Fibroblast of the aortic adventitia (primary cell): ENCODE results near the gene REN. TPM values are rescaled to one million over a fixed set of nuclear protein-coding genes. Genes with fewer than 3 reads are reported as not detected.
A peak's percentile ranks its signal among the peaks of the same experiment; 100 is the strongest.

ENCODE experiments used
- DNase-seq: peaks from one replicate; pipeline ENCODE4 v3.0.0-alpha.2; 2010; ENCODE audit warnings: low read depth
- H3K4me3 ChIP-seq: 2 replicates; pipeline ENCODE4 v1.5.1; 2011; ENCODE audit warnings: low read depth, mild to moderate bottlenecking, control low read depth, low read length, moderate library complexity
- total RNA-seq: library from RNA; depleted of rRNA; stranded (reverse); fragments of >200 nt; gene quantifications from 2 replicates; pipeline ENCODE4 v1.2.3, GENCODE V29; 2012; ENCODE audit warnings: low replicate concordance
- TF ChIP-seq, protein P1 (sequence below): IDR thresholded peaks from 2 replicates; pipeline ENCODE4 v1.5.1; 2011; ENCODE audit warnings: mild to moderate bottlenecking, low read length, control low read depth, inconsistent platforms; ENCODE audit not compliant: insufficient read depth

The REN gene
- total RNA-seq, 1 donor: not detected

GRCh38 chr1:204157962-204158361 is 8.2 kb downstream of the REN start:
- TF ChIP-seq, protein P1, sequence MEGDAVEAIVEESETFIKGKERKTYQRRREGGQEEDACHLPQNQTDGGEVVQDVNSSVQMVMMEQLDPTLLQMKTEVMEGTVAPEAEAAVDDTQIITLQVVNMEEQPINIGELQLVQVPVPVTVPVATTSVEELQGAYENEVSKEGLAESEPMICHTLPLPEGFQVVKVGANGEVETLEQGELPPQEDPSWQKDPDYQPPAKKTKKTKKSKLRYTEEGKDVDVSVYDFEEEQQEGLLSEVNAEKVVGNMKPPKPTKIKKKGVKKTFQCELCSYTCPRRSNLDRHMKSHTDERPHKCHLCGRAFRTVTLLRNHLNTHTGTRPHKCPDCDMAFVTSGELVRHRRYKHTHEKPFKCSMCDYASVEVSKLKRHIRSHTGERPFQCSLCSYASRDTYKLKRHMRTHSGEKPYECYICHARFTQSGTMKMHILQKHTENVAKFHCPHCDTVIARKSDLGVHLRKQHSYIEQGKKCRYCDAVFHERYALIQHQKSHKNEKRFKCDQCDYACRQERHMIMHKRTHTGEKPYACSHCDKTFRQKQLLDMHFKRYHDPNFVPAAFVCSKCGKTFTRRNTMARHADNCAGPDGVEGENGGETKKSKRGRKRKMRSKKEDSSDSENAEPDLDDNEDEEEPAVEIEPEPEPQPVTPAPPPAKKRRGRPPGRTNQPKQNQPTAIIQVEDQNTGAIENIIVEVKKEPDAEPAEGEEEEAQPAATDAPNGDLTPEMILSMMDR: no peak
- DNase-seq: no peak
- no peak overlapping the region for H3K4me3 ChIP-seq

- TF ChIP-seq, protein P1: no peak
- DNase-seq: no peak
- no peak overlapping the region for H3K4me3 ChIP-seq
Observed at GRCh38 chr1:204155881-204156280, 10.3 kb downstream of the REN start.

DNA sequence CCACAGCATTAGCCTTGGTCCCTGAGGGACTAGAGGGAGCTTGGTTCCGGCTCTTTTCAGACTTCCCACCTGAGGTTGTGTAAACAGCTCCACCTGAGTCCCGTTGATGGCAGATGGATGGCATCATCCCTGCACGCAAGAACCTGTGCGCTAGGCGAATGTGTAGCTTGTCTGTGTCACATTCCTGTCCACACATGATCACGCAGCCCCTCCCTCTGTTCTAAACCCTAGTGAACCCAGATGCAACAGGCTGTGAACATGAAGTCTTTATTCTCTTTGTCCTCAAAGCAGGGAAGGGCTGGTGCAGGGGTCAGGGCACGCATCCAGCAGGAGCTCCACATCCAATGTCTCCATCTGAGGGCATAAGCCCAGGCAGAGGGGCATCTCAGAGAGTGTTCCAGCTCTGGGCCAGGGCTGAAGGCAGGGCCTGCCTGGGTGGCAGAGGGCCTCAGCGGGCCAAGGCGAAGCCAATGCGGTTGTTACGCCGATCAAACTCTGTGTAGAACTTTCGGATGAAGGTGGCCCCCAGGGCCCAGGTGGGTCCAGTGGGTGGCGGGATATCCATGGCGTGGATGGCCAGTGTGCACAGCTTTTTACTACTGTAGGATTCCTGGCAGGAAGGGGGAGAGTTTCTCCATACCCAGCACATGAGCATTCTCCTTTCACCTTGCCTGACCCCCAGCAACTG is 11.4 kb downstream of the REN start:
- TF ChIP-seq, protein P1: no peak
- no peak overlapping the region for H3K4me3 ChIP-seq
- DNase-seq: no peak

- DNase-seq: no peak
- H3K4me3 ChIP-seq: no peak overlapping the region
- TF ChIP-seq, protein P1: no peak
Observed at GRCh38 chr1:204153667-204154066, 12.5 kb downstream of the REN start.

- peak overlapping the region; percentile 68 for H3K4me3 ChIP-seq
- TF ChIP-seq, protein P1: no peak
Observed at GRCh38 chr1:204152310-204153044, 13.7 kb downstream of the REN start.

GRCh38 chr1:204151552-204152309 is 14.4 kb downstream of the REN start, which contains the start of gene ETNK2:
TSS of gene ETNK2 (minus strand) at chr1:204152044. CDS start at chr1:204151852, 192 bp downstream.
- TF ChIP-seq, protein P1: no peak
- no peak for DNase-seq
- H3K4me3 ChIP-seq: peak within 1 kb of the TSS; percentile 68

More at GRCh38 chr1:204152310-204153044, 13.7 kb downstream of the REN start:
- no peak for DNase-seq
